Activated naive CD4-positive, alpha-beta T cell (primary cell): ENCODE data around the gene ASAP3.

ENCODE experiments used
- DNase-seq, 4 experiments: peaks; one replicate each; lab custom pipeline; 2025; lab: John Stamatoyannopoulos, UW

ASAP3 gene

GRCh38 chr1:23449306-23449705, 34.7 kb downstream of the ASAP3 start:
- no peak for DNase-seq

DNA sequence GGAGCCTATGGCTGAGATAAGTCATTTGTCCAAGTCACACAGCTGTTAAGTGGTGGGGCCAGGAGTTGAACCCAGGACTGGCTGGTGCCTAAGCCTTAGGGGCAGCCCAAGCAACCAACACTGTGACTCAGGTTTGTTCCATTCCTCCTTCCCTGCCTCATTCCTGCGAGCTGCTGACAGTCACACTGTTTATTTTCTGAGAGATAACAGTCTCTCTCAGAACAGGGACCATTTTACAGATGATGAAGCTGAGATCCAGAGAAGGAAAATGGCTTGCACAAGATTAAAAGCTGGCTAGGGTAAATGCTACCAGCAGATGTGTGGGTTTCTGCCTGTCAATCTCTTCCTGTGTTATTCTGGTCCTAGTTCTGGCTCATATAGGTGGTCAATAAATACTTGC, 35.1 kb downstream of the ASAP3 start:
- no peak for DNase-seq

GRCh38 chr1:23446661-23447310, 37.2 kb downstream of the ASAP3 start:
- DNase-seq: no peak

DNA sequence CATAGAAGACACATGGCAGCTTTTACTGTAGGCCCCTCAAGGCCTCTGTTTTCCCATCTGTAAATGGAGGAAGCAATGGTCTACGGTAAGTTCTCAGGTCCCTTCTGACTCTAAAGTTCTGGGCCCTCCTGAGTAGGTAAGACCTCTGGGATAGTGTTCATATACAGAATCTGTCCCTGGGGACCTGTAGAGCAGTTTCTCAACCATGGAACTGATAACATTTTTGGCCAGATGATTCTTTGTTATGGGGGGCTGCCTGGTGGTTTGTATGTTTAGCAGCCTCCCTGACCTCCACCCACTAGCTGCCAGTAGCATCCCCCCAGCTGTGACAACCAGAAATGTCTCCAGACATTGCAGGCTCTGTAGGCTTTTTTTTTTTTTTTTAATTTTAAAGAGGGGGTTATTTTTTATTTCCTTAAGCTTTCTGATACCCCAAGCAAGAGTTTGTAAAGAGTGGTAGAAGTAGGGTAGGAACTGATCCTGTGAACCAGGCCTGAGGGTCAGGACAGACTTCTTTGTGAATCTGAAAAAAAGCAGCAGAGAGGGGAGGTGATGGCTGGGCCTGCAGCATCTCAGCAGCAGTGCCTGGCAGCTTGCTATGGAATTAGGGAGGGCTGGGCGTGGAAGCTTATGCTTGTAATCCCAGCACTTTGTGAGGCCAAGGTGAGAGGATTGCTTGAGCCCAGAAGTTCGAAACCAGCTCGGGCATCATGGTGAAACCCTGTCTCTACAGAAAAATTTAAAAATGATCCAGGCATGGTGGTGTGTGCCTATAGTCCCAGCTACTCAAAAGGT, 39.2 kb downstream of the ASAP3 start:
- no peak for DNase-seq

DNA sequence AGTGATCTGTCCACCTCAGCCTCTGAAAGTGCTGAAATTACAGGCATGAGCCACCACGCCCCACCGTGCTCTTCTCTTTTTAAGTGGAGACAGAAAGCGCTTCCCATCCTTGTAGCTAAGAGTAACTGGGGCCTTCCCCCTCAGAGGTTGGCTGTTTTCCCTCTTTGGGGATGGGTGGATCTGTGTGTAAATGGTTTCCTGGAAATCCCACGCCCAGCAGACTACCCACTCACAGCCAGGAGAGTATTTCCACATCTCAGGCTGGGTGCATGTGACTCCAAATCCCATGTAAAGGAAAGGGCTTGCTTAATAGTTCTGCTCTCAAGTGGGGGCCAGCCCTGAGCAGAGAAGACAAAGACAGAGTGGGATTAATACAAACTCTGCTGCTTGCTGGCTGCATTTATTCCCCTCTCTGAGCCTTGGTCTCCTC, 39.9 kb downstream of the ASAP3 start:
- DNase-seq: no peak

- DNase-seq: no peak
Observed at GRCh38 chr1:23442751-23443150, 41.2 kb downstream of the ASAP3 start.

DNA sequence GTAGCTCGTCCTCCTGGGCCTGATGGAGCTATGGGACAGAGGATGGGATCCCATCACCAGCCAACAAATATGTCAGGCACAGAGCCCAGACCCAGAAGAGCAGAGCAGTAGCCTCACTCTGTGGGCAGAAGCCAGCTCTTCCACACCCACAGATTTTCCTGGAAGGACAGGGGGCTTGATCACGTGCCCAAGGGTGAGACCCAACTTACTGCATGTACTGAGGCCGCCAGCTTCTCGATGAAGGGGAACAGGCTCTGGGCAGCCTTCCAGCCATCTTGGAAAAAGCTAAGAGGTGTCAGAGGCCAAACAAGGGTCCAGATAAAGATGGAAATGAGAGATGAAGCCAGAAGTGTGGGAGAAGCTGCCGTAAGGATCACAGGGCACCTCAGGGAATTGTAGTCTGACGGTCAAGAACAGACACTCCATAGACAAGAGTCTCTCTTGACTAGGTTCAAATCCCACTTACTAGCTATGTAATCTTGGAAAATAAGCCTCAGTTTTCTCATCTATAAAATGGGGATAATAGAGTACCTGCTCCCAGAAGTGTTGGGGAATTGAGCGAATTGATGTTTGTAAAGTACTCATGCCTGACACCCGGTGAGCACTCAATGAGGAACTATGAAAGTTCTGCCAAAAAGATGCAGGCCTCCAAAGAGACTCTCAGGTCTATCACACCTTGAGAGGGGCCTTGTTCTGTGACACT, 42.4 kb downstream of the ASAP3 start:
- DNase-seq: no peak

GRCh38 chr1:23438545-23438944, 45.4 kb downstream of the ASAP3 start:
- DNase-seq: no peak

GRCh38 chr1:23437355-23437664, 46.7 kb downstream of the ASAP3 start:
- DNase-seq: no peak

DNA sequence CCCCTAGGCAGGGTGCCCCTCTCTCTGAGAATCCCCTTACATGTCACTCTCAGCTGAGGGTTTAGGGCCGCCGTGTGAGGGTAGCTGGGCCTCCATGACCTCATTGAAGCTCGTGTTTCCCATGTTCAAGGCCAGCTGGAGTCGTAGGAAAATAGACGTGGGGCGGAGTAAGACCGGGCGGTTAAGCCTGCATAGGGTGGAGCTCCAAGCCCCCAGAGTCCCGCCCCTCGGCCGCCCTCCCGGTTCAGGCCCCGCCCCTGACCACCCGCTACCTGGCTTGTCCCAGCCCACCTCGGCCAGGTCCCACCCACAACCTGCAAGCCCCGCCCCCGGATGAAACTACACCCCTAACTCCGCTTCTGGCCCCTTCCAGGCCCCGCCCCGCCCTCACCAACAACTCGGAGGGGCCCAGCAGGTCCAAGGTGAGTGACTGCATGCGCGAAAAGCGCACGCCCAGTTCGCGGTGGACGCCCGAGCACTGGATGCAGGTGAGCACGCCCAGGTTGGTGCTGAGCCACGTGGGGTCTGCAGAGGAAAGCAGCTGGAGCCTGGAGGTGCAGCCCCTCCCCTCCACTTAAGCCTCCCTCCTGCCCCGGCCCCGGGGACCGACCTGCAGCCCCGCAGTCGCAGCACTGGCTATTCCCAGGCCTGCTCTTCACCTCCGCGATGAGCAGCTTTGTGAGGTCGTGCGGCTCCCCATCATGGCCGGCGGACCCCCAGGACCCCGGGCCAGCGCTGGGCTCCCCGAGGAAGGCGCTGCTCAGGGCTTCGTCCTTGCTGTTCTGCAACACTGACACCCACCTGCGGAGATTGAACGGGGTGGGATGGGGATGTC, 47.2 kb downstream of the ASAP3 start:
- DNase-seq: peak in 2 of 4 experiments; percentile 8 to 14

GRCh38 chr1:23434260-23434775, 49.7 kb downstream of the ASAP3 start:
- DNase-seq: no peak

GRCh38 chr1:23433122-23433521, 50.9 kb downstream of the ASAP3 start:
- DNase-seq: no peak

DNA sequence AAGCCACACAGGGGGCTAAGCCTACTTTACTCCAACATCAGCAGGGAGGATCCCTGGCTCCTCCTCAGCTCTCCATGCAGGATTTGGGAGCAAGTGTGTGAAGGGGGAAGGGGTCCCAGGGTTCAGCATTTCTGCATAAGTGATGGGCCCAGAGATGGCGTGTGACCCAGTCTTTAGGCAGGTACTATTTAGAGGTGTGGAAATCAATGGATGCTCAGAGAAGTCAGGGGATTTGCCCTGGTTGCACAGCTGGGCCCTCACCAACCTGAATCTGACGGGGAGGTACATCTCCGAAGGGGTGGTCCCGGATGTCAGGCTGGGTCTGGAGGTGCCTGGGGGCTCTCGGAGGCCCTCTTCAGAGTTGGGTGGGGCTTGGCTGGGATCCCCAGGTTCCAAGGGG, 52.5 kb downstream of the ASAP3 start:
- no peak for DNase-seq

GRCh38 chr1:23430803-23431202, 53.2 kb downstream of the ASAP3 start:
- no peak for DNase-seq

DNA sequence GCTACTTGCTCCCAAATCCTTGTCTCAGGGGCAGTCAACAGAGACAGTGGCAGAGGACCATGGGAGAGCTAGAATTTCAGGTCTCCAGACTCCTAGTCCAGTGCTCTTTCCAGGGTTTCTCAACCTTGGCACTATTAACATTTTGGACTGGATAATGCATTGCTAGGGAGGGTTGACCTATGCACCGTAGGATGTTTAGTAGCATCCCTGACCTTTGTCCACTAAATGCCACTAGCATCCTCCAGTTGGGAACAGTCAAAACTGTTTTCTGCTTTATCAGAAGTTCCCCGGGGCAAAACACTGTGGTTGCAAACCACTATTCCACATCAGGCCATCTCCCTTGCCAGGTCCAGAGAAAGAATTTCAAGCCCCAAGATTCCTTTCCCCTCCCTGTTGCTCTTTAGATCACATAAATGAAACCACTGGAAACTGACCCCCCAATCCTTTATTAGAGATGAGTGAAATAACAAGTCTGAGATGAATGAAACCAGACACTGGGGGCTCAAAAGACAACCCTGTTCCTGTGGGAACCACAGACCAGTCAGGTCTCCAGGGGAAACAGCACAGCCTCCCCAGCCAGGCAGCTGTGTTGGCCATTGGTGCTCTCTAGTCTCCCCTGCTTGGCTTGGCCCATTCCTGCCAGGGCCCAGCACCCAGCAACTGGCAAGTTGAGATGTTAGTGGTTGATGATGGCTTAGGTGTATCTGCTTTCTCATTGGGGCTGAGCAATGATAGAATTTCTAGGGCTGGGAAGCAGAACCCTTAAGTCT, 55.7 kb downstream of the ASAP3 start:
- DNase-seq: no peak

DNA sequence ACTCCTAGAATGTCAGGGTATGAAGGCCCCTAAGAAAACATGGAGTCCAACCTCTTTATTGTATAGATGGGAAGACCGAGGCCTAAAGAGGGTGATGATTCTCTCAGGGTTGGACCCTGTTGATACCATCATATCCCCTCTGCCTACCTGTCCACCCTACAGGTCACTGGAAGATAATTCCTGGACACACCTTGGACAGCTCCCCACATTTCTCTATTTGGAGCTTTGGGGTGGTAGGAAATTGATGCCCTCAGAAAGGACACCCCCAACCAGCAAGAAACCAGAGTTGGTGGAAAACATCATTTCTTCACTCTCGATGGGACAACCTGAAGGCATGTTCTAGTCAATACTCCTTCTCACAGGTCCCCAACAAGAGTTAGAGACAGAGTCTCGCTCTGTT, 56.4 kb downstream of the ASAP3 start:
- no peak for DNase-seq

DNA sequence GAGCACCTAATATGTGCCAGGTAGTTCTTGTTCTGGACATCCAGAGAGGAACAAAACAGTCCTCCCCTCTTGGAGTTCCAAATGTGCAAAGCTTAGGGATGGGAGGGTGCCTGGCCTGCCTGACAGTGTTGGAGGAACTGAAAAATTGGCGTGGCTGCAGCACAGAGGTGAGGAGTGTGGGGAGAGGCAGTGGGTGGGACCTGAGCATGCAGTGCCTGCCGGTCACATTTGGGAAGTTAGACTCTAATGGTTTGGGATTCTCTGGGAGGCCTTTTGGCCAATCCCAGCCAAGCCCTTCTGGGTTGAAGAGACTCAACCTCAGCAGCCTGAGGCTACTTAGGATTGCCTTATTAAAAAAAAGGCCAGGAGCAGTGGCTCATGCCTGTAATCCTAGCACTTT, 57.2 kb downstream of the ASAP3 start:
- DNase-seq: no peak

DNA sequence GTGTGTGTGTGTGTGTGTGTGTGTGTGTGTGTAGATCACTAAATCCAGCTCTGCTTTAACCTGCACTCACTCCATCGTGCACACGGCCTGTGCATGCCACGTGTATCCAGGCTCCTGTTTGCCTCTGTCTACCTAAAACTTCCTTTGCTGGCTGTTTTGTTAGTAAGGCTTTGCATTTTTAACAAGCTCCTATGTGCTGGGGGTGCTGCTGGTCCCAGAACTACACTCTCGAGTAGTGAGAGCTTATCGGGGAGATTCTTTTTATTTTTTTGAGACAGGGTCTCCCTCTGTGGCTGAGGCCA, 58.8 kb downstream of the ASAP3 start:
- no peak for DNase-seq

- DNase-seq: peak in 1 of 4 experiments; percentile 37
Observed at GRCh38 chr1:23424293-23425192, 59.4 kb downstream of the ASAP3 start, which contains the start of gene TCEA3. Gene TCEA3, minus strand, starts transcription at chr1:23424748. Its CDS starts 115 bp downstream, at chr1:23424633.
